Measurements from ENCODE around the gene JAKMIP1.

The JAKMIP1 gene

DNA sequence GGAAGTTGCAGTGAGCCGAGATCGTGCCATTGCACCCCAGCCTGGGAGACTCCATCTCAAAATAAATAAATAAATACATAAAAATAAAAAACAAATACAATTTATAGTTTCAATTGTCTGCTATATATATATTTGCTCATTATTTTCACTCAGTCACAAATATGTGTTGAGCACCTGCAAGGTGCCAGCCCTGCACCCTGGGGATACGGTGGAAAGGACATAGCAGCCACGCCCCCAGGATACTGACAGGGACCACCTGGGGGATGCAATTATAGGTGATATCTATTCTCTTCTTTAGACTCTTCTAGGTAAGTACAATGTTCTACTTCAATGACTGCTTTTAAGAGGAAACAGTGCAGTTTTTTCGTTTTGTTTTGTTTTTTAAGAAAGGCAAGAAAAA is 85.0 kb downstream of the JAKMIP1 start:
- no peak for DNase-seq

DNA sequence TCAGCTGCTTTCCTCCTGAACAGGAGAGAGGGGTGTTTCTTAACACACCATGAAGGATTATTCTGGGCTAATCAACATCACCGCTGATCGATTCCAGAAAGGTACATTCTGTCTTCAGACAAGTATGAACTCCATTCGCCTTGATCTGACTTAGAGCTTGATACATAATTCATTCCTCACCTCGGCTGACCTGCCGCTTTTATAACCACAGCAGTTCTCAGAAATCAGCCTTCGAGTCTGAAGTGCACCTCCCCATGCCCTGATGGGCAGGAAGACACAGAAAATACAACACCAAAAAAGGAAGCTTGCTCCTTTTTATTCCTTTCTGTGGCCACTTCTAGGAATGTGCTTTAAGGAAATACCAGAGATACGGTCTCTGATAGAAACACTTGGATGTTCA is 85.7 kb downstream of the JAKMIP1 start:
- no peak for DNase-seq

DNA sequence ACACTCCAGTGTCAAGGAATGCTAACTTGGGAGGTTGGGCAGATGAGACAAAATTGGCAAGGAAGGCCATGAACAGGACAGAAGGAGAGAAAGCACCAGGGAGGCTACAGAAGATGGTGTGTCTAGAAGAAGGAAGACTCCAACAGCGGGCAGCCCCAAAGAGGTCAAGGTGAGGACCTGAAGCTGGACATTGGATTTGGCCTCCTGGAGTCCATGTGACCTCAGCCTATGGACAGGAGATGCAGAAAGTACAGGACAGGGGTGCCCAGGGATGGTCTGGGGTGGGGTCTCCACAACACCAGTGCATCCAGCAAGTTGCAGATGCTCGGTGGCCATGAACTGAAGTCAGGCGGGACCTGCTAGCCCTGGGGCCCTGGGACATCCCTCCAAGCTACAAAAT is 86.2 kb downstream of the JAKMIP1 start:
- no peak for DNase-seq

DNA sequence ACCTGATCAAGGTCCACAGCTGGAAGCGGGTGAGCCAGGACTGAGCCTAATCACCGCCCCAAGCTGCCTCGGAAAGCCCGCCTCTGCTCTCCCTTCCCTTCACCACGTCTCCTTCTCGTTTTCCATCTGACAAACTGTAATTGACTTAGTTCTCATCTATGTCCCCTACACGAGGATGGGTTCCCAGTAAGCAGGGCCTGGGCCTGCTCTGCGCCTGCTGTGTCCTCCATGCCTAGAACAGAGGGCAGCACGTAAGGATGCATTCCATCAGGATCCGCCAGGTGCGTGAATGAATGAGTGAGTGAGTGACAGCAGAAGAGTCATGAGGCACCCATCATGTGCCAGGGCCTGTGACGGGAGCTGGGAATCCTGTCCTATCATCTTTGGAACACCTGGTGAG is 86.7 kb downstream of the JAKMIP1 start:
- DNase-seq = no peak

DNA sequence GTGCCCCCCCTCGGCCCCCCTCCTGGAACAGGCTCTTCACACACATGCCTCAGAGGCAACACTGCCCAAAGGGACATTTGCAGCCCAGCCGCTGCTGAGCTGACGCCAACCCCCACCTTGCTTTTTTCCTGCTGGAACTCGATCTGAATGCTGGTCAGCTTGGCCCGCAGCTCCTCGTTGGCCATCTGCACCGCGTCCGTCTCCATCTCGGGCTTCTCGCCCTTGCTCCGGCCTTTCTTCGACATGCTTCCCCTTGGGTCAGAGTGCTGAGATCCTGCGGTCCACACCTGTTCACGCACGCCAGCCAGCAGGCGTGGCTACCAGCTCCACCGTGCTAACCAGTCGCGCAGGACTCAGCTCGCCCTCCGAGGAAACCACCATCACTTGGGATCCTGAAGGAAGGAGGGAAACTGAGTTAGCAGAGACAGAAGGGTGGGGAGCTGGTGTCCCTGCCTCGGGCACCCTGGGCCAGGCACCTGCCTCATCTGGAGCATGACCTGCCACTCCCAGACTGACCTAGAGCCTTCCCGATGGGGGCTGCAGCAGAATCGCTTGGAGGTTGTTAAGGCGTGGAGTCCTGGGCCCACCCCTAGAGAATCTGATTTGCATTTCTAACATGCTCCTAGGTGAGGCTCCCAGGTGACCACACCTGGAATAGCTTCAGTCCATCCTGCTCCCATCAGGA is 87.6 kb downstream of the JAKMIP1 start:
- DNase-seq = no peak

DNA sequence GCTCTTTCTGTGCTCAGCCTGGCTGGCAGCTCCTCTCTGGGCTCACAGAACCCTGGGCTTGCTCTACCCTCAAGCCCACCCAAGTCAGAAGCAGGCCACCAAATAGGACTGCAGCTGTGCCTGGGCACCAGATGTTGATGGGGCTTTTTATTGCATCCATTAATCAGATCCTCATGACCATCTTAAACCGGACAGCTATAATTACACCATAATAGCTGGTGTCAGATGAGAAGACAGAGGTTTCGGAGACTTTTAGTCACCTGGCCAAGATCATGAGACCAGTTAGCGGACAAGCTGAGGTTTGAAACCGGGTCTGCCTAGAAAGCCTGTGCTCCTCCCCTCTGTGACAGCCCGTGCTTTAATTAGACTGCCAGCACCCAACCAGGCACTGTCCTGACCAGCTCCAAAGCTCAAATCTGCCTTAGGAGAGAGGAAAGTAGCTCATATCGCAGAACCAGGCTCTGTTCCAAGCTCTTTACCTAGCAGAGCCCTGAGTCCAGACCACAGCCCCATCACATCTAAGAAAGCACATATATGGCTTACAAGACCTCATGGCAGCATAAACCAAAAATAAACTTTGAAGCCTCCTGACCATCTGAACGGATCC is 88.9 kb downstream of the JAKMIP1 start:
- no peak for DNase-seq

DNA sequence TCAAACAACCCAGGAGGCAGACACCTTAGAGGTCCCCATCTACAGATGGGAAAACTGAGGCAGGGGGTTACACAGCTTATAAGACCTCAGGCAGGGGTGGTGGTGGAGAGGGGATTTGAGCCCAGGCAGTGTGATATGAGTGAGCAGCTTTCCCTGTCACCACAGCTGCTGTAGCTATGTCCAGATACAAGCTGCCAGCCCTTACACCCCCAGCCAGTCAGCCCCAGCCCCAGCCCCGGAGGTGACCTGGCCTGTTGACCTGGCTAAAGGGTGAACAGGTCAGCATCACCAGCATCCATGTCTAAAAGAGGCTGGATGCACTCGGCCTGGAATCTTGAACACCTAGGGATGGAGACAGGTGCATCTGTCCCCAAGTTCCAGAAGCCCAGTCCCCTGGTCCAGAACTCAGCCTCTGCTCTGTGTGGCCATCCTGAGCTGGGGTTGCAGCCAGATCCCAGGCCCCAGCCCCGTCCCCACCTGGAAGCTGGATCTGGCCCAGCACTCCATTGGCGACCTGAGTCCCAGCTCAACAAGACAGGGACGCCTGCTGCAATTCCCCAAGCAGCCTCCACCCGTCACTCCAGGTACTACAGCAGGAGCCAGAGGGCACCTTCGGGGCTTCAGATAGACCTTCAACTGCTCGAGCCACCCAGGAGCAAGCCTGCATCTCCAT is 89.5 kb downstream of the JAKMIP1 start:
- DNase-seq = no peak

DNA sequence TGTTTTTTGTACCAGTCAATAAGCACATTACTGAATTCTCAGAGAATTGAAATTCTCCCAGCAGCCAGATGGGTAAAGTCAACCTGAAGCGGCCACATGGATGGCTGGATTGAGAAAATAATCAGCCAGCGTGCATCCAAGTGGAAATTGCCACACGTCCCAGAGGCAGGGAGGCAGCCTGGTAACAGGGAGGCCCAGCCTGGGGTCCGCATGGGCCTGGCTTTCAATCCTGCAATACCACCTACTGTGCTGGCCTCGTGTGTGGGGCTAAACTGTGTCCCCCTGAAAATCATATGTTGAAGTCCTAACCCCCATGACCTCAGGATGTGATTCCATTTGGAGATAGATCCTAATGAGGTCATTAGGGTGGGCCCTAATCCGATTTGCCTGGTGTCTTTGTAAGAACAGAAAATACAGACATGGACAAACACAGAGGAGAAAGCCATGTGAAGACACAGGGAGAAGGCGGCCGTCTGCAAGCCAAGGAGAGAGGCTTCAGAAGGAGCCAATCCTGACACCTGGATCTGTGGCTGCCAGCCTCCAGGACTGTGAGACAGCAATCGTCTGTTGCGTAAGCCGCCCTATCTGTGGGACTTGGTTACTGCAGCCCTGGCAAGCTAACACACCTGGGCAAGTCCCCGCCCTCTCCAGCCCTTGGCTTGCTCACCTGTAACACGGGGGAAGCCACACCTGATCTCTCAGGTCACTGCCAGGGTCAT is 90.3 kb downstream of the JAKMIP1 start:
- DNase-seq = no peak

DNA sequence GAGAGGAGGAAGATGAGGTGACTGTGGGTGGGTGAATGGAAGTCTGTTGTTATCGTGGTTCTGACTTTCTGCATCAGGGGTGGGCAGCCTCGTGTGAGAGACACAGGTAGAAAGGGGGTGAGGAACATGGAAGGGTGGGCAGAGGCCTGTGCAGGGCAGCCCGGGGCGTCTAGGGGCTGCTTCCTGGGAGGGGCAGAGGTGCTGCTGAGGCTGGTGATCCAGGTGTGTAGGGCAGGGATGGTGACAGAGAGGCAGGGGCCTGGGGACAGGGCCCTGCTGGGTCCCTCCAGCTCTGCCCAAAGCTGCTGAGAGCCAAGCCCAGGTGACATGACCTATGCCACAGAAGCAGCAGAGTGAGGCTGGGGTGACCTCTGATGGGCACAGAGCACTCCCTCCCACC is 92.5 kb downstream of the JAKMIP1 start:
- no peak for DNase-seq

DNA sequence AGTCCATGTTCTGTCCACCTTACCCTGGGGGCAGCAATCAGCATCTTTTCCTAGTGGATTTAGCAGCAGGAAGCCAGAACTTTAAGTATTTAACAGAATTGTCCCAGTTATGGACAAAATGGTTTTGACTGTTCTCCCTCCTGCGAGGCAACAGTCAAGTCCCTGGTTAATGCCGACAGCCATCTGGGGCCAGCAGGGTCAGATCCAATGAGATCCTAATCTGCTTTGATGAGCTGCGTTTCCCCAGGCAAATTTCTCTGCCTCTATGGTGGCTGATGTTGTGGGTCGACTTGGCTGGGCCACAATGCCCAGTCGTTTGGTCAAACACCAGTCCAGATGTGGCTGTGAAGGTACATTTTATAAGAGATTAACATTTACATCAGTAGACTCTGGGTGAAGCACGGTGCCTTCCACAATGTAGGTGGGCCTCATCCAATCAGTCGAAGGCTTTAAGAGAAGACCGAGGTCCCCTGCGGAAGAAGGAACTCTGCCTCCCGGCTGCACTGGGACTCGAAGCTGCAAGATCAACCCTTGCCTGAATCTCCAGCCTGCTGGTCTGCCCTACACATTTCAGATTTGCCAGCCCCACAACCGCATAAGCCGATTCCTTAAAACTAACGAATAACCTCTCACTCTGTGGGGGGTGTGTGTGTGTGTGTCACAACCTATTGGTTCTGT is 93.1 kb downstream of the JAKMIP1 start:
- DNase-seq = no peak

DNA sequence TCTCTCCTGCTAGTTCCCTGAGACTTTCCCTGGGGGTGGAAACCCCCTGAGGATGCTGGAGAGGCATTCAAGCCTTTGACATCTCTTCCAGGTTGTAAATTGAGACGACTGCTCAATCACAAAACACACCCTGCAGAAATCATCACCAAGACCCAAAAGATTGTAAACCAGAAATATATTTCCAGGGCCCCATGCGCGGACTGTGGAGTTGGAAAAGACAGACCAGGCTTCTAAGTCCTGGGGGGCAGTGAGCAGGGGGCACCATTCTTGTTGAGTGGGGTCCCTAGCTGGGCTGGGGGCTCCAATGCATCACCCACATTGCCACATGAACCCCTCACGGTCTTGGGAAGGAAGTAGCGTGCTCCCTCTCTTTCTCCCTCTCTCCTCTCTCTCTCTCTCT is 94.2 kb downstream of the JAKMIP1 start:
- DNase-seq = no peak

DNA sequence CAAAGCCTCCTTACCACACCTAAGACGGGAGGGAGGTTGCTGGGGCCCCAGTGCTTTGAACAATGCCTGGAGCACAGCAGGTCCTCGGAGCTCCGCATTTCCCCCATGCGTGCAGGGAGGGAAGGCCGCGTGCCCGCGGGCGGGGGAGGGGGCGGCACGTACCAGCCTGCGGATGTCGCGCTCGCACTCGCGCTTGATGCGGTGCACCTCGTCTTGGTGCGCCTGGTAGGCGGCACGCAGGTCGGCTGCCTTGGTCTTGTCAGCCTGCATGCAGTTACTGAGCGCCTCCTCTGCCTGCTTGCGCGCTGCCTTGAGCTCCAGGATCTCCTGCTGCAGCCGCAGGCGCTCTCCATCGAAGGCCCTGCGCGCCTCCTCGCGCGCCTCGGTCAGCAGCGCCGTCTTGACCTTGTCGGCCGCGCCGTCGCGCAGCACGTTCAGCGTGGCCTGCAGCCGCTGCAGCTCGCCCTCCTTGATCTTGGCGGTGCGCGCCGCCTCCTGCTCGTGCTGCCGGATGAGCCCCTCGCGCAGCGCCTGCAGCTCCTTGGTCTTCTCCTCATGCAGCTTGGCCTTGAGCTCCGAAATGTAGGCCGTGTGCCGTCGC is 94.9 kb downstream of the JAKMIP1 start:
- DNase-seq = no peak

DNA sequence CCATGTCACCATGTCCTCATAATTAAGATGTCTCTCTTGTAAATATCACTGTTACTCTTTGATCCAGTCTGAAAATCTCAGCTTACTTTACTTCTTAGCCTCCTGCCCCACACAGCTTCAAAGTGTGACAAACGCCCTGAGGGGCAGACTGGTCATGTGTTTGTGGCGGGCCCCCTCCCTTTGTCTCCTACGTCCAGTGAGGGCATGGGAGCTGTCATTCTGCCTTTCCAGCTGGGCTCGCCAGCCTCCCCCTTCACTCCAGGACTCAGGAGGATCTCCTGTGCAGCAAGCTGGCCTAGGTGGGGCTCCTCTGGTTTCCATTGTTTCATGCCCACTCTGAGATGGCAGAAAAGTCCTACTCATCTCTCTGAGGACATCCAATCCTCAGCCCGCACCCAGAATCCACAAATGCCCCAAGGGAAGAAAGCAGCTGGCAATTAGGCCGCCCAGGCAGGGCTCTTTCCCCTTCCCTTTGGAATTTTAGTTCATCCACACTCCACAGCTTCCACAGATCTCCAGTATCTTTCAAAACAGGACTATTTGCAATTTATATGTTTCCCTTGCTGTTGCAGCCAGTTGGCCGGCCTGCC is 95.7 kb downstream of the JAKMIP1 start:
- DNase-seq = no peak

DNA sequence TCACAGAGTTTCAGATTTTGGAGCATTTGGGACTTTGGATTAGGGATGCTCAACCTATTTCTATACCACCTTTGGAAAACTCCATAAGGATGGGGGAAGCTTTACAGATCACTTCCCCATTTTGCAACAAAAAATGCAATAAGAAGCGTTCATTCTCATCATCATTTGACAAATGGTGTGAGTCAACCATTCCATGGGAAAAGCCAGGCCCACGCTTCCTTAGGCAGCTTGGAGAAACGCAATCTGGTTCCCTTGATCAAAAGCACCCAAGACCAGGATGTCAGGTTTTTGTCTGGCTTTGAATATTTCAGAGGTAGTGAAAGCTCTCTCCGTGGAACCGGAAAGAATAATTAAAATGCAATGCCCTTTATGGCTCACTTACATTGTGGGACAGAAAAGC is 102.8 kb downstream of the JAKMIP1 start:
- no peak for DNase-seq

DNA sequence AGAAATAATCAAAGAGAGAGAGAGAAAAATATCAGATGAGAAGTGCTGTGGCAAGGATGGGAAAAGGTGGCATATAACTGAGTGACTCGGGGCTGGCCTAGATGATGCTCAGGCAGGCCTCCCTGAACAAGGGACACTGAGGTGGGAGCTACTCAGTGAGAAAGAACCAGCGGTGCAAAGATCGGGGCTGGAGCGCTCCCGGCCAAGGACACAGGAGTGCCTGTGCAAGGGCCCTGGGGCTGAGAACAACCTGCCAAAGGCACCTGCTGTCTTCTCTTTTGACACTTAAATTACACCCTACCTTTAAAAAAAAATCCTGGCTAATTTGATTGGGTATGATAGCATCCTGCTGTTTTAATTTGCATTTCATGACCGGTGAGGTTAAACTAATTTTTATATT is 104.5 kb downstream of the JAKMIP1 start:
- DNase-seq = no peak

DNA sequence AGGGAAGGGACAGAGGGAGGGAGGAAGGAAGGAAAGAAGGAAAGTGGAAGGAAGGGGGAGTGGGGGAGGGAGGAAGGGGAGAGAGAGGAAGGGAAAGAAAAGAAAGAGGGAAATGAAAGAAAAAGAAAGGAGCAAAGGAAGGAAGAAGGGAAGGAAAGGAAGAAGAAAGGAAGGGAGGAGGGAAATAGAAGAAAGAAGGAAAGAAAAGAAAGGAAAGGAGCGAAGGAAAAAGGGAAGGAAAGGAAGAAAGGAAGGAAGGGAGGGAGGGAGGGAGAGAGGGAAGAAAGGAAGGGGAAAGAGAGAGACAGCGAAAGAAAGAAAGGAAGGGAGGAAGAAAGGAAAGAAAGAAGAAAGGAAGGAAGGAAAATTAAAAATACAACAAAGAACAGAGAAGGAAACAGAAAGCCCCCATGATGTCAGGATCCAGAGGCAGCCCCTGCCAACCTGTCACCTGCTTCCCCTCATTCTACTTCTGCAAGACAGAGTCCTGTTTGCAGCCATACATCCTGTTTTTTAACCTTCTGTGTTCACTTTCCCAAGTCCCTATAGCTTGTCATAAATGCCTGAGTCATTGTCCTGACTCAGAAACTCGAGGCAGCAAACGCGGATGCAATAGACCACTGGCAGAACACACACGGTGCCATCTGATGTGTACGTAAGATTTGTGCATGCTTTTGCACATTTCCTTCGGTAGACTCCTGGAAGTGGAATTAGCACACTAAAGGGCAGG is 105.2 kb downstream of the JAKMIP1 start:
- no peak for DNase-seq

DNA sequence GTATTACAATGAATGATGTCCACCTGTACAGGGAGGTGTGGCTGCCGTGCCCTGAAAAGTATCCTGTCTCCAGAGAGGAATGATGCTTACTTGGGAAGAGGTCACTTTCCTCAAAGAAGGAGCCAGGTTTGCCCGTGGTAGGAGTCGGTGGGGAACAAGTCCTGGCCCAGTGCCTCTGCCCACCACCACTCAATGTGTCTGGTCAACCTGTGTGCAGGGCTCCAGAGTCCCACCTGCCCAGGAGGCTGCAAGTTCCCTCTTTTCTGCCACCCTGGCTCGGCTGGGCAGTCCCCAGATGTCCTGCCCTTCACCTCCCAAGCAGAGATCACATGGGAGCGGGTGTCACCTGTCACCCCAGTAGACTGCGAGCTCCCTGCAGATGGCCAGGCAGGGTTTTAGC is 106.7 kb downstream of the JAKMIP1 start:
- no peak for DNase-seq

DNA sequence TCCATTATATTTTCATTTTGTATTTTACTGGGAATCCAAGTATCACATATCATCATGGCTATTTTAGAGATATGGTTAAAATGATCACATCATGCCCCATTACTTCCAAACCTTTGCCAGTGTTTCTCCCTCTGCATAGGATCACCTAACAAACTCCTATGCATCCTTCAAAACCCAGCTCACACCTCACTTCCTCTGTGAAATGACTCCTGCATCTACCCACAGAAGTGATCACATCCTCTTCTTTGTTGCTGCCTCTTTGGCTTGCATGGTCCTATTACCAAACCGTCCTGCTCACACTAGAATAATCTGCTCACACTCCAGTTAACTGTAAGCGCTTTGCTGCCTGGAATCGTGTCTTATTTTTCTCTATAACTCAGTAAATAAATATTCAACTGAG is 107.4 kb downstream of the JAKMIP1 start:
- no peak for DNase-seq

DNA sequence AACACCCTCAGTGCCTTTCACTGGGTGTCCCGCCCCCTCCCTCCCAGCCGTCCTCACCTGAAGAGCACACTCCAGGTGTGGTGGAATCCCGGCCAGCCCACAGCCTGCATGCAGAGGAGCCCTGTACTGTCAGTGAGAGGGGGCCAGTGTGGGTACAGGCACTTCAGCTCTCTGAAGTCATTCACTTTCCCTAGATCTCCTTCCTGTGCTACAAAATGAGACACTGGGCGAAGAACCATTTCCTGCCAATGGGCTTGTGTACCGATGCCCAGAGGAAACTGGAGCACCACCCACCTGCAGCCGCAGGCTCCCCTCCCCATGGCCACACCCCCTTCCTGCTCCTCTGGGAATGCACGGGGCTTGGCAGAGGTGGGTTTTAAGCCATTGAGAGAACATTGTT is 108.2 kb downstream of the JAKMIP1 start:
- no peak for DNase-seq

DNA sequence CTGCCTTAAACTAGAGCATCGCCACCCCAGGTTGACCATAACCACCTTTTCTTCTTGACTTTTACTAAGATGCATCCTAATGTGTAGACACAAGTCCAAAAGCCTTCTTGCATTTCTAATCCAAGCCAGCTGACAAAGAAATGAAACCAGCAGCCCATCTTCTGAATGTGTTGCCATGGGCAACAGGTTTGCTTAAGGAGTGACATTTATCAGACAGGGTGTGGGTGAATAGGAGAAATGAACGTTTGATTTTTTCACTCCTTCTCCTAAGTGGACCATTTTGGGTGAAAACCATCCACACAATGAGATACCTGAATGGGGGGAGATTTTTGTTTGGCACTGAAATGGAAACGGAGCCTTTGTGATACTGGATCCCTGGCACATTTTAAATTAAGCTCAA is 109.4 kb downstream of the JAKMIP1 start:
- no peak for DNase-seq

DNA sequence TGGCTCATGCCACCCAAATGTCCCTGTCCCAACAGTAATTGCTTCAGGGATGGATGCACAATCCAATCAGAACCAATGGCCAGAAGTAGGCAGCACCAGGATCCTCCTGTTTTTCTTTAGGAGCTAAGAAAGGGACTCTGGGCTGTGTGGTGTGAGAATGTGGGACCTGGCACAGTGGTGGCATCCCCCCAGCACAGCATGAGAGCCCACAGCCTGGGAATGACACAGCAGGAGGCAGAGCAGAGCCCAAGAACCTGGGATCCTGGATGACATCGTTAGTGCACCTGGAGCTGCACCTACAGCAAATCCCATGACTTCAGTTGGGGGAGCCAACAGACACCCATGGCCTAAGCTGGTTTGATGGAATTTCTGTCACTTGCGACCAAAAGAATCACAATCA is 111.4 kb downstream of the JAKMIP1 start:
- DNase-seq = no peak
